Activated T-cell treated with anti-CD3 and anti-CD28 coated beads, Interleukin-2, amount 50 U/mL, for 48 hours (primary cell): ENCODE results near the gene CALML5.

Experiments used
- DNase-seq, 2 experiments: peaks; one replicate each; pipeline ENCODE4 v3.0.0-alpha.2; 2020

Gene CALML5

DNA sequence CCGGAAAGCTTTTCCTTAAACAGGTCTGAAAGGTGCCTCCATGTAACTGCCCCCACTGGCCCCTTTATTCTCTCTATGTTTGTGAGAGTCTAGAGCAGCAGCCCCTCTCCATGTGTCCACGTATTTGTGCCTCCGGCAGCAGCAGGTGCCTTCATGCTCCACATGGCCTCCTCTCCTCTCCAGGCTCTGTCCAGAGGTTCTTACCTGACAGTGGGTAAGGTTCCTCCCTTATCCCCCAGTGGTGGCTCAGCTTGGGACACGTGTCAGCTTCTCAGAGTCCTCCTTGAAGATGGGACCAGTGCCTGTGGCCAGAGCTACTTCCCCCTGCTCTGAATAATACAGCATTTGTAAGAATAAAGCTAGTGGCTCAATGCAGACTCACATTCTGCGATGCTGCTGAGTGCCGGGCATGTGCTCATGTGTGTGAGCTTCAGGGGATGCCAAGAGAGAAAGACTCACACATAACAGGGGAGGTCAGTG, 33.3 kb upstream of the CALML5 start:
- no peak for DNase-seq

GRCh38 chr10:5532307-5532605, 32.9 kb upstream of the CALML5 start:
- DNase-seq = no peak

DNA sequence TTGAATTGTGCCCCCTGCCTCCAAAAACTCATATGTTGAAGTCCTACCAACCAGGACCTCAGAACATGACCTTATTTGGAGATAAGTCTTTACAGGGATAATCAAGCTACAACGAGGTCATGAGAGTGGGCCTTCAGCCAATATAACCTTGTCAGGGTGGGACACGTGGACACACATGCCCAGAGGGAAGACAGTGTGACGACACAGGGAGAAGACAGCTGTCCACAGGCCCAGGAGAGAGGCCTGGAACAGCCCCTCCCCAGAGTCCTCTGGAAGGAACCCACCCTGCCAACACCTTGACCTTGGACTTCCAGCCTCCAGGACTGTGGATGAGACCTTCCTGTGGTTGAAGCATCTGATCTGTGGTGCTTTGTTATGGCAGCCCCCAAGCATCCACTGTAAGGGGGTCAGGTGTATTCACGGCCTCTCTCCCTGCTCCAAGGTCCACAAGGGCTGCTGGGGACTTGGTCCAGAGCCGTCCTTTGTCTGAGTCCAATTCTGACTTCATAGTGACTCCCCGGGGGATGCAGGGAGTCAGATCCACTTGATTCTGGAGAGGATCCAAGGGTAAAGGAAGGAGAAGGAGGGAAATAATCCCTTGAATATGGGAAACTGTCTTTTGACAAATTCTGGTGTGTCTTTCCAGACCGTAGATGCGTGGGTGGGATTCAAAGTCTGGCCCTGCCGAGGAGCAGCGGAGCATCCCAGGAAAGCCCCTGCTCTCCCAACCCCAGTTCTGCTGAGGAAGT, 32.4 kb upstream of the CALML5 start:
- no peak for DNase-seq

DNA sequence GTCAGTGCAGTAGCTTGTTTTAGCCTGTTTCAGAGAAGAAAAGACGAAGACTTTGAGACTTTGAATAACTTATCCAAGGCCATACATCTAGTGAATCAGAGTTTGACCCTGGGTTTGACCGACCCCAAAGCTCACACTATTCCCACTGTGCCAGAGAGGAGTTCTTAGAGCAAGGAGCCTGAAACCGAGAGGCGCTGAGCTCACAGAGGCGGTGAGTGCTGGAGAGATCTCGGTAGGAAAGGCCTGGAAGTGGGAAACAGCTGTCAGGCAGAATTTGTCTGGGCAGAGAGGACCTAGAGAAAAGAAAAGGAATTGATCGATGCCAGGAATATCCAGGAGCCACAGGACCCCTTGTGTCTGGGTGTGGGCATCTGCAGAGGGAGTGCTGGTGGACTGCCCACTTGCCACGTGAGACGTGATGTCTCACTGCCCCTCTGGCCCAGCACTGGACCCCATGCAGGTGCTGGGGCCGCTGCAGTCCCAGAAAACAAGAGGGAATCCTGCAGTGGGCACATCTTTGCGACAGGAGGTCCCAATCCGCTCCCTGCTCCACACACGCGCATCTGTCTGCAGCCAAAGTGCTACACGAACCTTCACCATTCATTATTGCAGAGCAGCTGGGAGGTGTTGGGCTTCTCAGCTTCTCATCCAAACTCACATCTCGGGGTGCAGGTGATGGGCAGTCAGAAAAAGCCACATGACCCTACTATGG, 31.6 kb upstream of the CALML5 start:
- DNase-seq = no peak

DNA sequence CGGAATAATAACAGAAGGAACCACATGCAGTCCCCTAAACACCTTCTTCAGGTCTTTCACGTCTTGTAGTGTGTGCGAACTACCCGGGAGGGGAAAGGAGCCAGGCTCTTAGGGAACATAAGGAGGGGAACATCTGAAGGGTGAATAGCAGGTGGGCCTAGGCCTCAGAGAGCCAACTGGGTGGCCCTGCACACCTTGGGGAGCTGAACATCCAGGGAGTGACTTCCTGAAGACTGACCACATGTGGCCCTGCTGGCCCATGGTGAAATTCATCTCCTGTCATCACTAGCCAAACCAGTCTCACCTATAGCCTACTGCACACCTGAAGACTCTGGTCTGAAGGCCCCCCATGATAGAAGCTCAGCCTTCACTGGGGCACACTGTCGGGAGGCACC, 31.0 kb upstream of the CALML5 start:
- DNase-seq = no peak

DNA sequence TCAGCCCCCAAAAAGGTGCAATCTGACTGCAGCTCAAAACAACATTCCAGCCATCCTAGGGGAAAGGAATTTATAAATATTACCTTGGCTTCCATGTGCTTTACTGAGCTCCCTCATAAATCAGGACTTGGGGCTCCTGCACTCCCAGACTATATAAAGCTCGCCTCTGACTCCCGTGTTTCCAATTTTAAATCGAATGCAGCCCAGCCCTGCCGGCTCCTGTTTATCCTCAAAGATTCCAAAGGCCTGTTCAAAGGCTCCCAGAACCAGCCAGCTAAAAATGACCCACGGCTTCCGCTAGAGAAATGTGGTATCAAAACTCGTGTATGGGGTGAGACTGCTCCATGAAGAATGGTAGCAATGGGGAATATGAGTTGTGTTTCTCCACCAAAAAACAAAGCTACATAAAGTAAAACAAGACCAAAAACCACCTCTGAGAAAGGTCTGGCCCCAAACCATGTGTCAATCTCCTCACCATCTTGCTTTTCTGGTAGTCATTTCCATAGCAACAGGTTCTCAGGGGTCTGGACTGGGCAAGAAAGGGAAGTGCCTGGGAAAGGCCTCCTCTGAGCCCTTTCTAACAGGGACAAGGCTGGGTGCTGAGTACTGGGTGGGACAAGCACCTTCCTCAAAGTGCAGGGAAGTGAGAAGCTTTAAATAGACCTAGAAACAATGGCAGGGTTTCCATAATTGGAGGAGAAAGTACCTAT, 30.5 kb upstream of the CALML5 start:
- DNase-seq = peak in 1 of 2 experiments; percentile 4

- peak in 1 of 2 experiments; percentile 2 for DNase-seq
These were observed 29.8 kb upstream of the CALML5 start for GRCh38 chr10:5528989-5529701.

GRCh38 chr10:5527332-5528200, 28.2 kb upstream of the CALML5 start:
- no peak for DNase-seq

- DNase-seq = no peak
These were observed 27.4 kb upstream of the CALML5 start for GRCh38 chr10:5526691-5527331.

DNA sequence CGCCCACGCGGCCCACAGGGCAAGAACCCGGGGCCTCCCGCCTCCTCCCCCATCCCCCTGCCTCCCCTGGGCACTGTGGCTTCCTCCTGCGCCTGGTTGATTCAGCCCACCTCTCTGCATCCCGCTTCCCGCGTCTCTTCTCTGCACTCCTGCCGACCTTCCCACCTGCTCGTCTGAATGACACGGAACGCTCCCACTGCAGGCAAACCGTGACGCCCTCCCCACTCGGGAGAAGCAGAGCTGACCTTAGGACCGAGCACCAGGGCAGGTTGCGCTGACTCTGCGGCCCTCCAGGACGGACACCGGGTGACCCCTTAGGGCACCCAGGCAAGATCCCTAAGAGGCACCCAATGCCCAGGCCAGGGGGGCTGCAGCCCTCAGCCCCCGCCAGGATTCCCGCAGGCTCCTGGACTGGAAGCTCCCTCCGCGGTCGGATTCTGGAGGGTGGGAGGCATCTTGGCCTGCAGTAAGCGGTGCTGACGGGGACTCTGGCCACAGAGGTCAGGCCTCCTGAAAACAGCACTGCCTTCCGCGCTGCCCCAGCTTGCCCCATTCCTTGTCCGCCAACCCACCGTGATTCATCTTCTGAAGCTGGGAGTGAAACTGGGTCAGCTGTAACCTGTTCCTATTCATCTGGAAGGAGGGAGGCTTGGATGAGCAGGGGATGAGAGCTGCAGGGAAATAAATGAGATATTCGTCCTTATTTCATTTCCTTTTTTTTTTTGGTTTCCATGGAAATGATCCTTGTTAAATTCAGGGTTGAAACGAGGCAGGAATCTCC, 26.4 kb upstream of the CALML5 start:
- DNase-seq = no peak

DNA sequence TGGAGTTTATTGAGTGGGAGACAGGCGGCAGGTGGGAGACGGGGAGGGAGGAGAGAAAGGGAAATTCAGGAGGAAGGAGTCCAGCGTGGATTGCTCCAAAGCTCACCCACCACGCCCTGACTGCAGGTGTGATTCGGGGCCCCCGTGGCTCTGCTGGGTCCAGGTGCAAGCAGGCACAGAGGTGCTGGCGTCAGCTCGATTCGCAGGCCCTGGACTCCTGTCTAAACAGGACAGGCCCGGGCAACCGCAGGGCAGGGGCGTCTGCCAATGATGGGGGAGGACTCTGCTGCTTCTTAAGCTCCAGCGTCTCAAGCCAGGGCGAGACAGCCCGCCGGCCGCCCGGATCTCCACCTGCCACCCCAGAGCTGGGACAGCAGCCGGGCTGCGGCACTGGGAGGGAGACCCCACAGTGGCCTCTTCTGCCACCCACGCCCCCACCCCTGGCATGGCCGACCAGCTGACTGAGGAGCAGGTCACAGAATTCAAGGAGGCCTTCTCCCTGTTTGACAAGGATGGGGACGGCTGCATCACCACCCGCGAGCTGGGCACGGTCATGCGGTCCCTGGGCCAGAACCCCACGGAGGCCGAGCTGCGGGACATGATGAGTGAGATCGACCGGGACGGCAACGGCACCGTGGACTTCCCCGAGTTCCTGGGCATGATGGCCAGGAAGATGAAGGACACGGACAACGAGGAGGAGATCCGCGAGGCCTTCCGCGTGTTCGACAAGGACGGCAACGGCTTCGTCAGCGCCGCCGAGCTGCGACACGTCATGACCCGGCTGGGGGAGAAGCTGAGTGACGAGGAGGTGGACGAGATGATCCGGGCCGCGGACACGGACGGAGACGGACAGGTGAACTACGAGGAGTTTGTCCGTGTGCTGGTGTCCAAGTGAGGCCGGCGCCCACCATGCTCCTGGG, 25.5 kb upstream of the CALML5 start, which contains the start of gene CALML3:
CALML3 (plus strand) TSS at position 321 of the 920 bp plus-strand sequence; CDS start at position 446, 125 bp downstream.
- DNase-seq = no peak

GRCh38 chr10:5523796-5524574, 24.6 kb upstream of the CALML5 start:
- no peak for DNase-seq

GRCh38 chr10:5522913-5523560, 23.7 kb upstream of the CALML5 start:
- DNase-seq = no peak

GRCh38 chr10:5519054-5519453, 19.7 kb upstream of the CALML5 start:
- DNase-seq = no peak

GRCh38 chr10:5518143-5518542, 18.8 kb upstream of the CALML5 start:
- no peak for DNase-seq

- DNase-seq = no peak
These were observed 18.2 kb upstream of the CALML5 start for GRCh38 chr10:5517546-5517945.

- no peak for DNase-seq
These were observed 16.8 kb upstream of the CALML5 start for GRCh38 chr10:5515948-5516761.
